ENCODE results near the gene CERS4. TPM values are rescaled to one million over a fixed set of nuclear protein-coding genes. Genes with fewer than 3 reads are reported as not detected.

CERS4 gene
- total and polyA plus RNA-seq, 10 of the 15 experiments (the other 5 are each of a cell fraction or from before 2014, with no cell fraction given), result 0.34 to 62.1 (median 20.7) TPM

DNA sequence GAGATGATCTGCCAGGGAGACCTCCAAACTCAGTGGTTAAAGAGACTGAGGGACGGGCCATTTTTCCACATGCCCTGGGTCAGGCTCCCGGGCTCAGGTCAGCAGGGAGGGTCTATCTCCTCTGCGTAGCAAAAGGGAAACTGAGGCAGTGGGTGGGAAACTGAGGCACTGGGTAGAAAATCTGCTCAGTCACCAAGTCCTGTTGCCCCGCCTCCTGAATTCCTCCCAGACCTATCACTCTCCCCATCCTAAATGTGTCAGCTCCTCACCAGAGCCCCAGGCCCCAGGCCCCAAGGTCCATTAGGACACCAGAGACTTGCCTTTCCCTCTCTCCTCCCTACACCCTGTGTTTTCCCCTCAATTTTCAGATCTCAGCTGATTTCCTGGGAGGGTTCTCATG, 96.6 kb downstream of the CERS4 start:
- no peak overlapping the region for H3K27ac ChIP-seq (ENCODE audit: control insufficient read depth, insufficient read depth)
- no peaks in the 10 kb centered on the region for H4K20me1 ChIP-seq (ENCODE audit: control insufficient read depth, insufficient read depth)
- H3K9me3 ChIP-seq (replicated peaks; ENCODE audit: control insufficient read depth, insufficient read depth, low read length), result no peaks in the 10 kb centered on the region
- H3K9ac ChIP-seq (ENCODE audit: control insufficient read depth, insufficient read depth, low read length), result no peak overlapping the region
- TF ChIP-seq RUNX3 (IDR thresholded peaks at IDR 0.05; ENCODE audit: low read length), result no peak
- no peak for TF ChIP-seq ZSCAN29 (IDR thresholded peaks at IDR 0.05)
- TF ChIP-seq, protein P1, sequence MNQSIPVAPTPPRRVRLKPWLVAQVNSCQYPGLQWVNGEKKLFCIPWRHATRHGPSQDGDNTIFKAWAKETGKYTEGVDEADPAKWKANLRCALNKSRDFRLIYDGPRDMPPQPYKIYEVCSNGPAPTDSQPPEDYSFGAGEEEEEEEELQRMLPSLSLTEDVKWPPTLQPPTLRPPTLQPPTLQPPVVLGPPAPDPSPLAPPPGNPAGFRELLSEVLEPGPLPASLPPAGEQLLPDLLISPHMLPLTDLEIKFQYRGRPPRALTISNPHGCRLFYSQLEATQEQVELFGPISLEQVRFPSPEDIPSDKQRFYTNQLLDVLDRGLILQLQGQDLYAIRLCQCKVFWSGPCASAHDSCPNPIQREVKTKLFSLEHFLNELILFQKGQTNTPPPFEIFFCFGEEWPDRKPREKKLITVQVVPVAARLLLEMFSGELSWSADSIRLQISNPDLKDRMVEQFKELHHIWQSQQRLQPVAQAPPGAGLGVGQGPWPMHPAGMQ (IDR thresholded peaks at IDR 0.05; ENCODE audit: borderline replicate concordance), result no peak
- H3K4me2 ChIP-seq (ENCODE audit: control insufficient read depth, insufficient read depth), result no peak overlapping the region
- ChIA-PET POLR2A (interaction anchor here (0.6 kb wide), 1 partner anchor 298 kb away, joined by 3 read pairs; no protein-coding TSS in a partner anchor), CTCF (interaction anchor here (0.8 kb wide), 1 partner anchor 16 kb away, joined by 4 read pairs; the partner anchor contains the start of genes NDUFA7 and RPS28), SMC1A (ENCODE audit: uncharacterized antibody, unreplicated experiment) (no interaction called here), RAD21 (ENCODE audit: unreplicated experiment) (no interaction called here)
- H3K36me3 ChIP-seq (ENCODE audit: control insufficient read depth in 2 of 2, insufficient read depth in 2 of 2, low read length in 1 of 2), result peaks cover 8 to 13% of the 10 kb centered on the region in 2 experiments; a peak in 3 of 4 replicates
- peaks cover 11% of the 10 kb centered on the region for H3K4me1 ChIP-seq (ENCODE audit: control insufficient read depth, insufficient read depth, low read length)
- DNase-seq (ENCODE audit: low read depth, low spot score) (no peak), FAIRE-seq (no peak), ATAC-seq (no peak)
- H3K4me3 ChIP-seq, result no peak overlapping the region
- no peaks in the 10 kb centered on the region for H3K27me3 ChIP-seq (replicated peaks in 1 of 2; ENCODE audit: control insufficient read depth in 2 of 2, insufficient read depth in 2 of 2, low read length in 1 of 2)
- no TSS peak for BruUV-seq (replicated peaks)
- no peak overlapping the region for H2AFZ ChIP-seq (ENCODE audit: control insufficient read depth, low read depth, low read length)
- peaks cover 21% of the 10 kb centered on the region for H3K79me2 ChIP-seq (ENCODE audit: control insufficient read depth, insufficient read depth, low read length)
- in situ Hi-C loops (cut with MboI), result loop anchor here (5.0 kb wide), 1 partner anchor 33 kb away; no protein-coding TSS in a partner anchor
- intact Hi-C loops (cut with micrococcal nuclease; ENCODE audit: unreplicated experiment), result no loop called here
- WGBS (ENCODE audit: insufficient coverage, insufficient replicate concordance, low lambda C conversion rate, missing lambda C conversion rate), result 85% methylated on average over 4 of the region's 4 CpGs

DNA sequence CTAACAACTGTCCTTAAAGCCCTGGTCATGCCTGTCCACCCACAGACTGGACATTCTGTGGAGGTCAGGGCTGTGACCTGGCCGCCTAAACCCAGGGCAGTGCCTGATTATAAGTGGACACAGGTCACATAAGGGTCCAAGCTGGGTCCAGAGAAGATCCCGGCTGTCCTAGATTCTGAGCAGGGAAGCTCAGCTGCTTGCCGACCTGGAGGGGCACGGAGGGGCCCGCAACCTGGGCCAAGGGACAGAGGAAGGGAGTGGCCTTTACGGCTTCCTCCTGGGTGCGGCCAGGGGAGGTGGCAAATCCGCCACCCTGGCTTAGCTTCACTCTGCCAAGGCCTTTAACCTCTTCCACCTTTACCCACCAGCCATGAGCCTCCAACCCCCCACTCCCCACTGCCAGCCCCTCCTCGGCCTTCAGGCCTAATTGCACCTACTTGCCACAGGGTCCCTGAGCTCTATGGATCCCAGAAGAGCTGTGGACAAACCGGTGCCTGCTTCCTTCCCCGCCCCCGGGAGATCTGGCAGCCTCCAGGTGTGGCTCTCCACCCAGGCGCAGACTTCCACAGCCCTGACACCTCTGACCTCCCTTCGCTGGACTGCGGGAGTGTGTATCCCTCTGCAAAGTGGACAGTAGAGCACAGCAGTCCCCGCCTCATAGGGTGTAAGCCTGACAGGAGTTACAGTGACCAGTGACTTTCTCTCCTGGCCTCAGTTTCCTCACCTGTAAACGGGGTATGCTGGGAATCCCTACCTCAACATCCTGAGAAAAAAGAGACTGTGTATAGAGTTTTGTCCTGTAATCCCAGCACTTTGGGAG, 97.3 kb downstream of the CERS4 start:
- BruUV-seq (replicated peaks), result no TSS peak
- RAD21 ChIA-PET (ENCODE audit: unreplicated experiment), result no interaction called here
- CTCF ChIA-PET, result interaction anchor here (0.5 to 1.3 kb wide), 3 partner anchors 13 to 101 kb away, joined by 3 to 4 read pairs (median 4); partner anchors contain the start of genes NDUFA7 and RPS28
- TF ChIP-seq BMI1 (IDR thresholded peaks at IDR 0.05; ENCODE audit: borderline replicate concordance) (no peak), NKRF (conservative IDR thresholded peaks at IDR 0.05) (no peak), YBX1 (IDR thresholded peaks at IDR 0.05) (no peak), CEBPB (IDR thresholded peaks at IDR 0.05; ENCODE audit: borderline replicate concordance in 1 of 2, low read depth in 2 of 2, low read length in 2 of 2) (no peak)
- TF ChIP-seq, protein P2, sequence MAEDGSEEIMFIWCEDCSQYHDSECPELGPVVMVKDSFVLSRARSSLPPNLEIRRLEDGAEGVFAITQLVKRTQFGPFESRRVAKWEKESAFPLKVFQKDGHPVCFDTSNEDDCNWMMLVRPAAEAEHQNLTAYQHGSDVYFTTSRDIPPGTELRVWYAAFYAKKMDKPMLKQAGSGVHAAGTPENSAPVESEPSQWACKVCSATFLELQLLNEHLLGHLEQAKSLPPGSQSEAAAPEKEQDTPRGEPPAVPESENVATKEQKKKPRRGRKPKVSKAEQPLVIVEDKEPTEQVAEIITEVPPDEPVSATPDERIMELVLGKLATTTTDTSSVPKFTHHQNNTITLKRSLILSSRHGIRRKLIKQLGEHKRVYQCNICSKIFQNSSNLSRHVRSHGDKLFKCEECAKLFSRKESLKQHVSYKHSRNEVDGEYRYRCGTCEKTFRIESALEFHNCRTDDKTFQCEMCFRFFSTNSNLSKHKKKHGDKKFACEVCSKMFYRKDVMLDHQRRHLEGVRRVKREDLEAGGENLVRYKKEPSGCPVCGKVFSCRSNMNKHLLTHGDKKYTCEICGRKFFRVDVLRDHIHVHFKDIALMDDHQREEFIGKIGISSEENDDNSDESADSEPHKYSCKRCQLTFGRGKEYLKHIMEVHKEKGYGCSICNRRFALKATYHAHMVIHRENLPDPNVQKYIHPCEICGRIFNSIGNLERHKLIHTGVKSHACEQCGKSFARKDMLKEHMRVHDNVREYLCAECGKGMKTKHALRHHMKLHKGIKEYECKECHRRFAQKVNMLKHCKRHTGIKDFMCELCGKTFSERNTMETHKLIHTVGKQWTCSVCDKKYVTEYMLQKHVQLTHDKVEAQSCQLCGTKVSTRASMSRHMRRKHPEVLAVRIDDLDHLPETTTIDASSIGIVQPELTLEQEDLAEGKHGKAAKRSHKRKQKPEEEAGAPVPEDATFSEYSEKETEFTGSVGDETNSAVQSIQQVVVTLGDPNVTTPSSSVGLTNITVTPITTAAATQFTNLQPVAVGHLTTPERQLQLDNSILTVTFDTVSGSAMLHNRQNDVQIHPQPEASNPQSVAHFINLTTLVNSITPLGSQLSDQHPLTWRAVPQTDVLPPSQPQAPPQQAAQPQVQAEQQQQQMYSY (CRISPR knock-in tag; IDR thresholded peaks at IDR 0.05), result no peak

More for the DNA sequence above, 97.3 kb downstream of the CERS4 start:
- Histone ChIP-seq H3K27me3 (replicated peaks in 1 of 2; ENCODE audit: control insufficient read depth in 2 of 2, insufficient read depth in 2 of 2, low read length in 1 of 2) (no peaks in the 10 kb centered on the region), H3K36me3 (ENCODE audit: control insufficient read depth in 2 of 2, insufficient read depth in 2 of 2, low read length in 1 of 2) (peaks cover 8 to 15% of the 10 kb centered on the region in 2 experiments; a peak in 3 of 4 replicates), H3K4me3 (peak overlapping the region; percentile 91; the same call in 1 of the 2 replicates), H3K9ac (ENCODE audit: control insufficient read depth, insufficient read depth, low read length) (no peak overlapping the region; the same call in 1 of the 2 replicates), H3K4me2 (ENCODE audit: control insufficient read depth, insufficient read depth) (peak overlapping the region; percentile 100), H3K4me1 (ENCODE audit: control insufficient read depth, insufficient read depth, low read length) (peaks cover 11% of the 10 kb centered on the region), H2AFZ (ENCODE audit: control insufficient read depth, low read depth, low read length) (no peak overlapping the region), H4K20me1 (ENCODE audit: control insufficient read depth, insufficient read depth) (no peaks in the 10 kb centered on the region), H3K27ac (ENCODE audit: control insufficient read depth, insufficient read depth) (no peak overlapping the region), H3K79me2 (ENCODE audit: control insufficient read depth, insufficient read depth, low read length) (peaks cover 21% of the 10 kb centered on the region), H3K9me3 (replicated peaks; ENCODE audit: control insufficient read depth, insufficient read depth, low read length) (no peaks in the 10 kb centered on the region)
- SMC1A ChIA-PET (ENCODE audit: uncharacterized antibody, unreplicated experiment), result no interaction called here
- intact Hi-C loops (cut with micrococcal nuclease; ENCODE audit: unreplicated experiment) (no loop called here), in situ Hi-C loops (cut with MboI) (loop anchor here (5.0 kb wide), 1 partner anchor 34 kb away; no protein-coding TSS in a partner anchor)
- no peak for DNase-seq (ENCODE audit: low read depth, low spot score)
- 60% methylated on average over 17 of the region's 17 CpGs for WGBS (ENCODE audit: insufficient coverage, insufficient replicate concordance, low lambda C conversion rate, missing lambda C conversion rate)
- ATAC-seq, result no peak
- no peak for FAIRE-seq
- POLR2A ChIA-PET, result interaction anchor here (0.6 to 1.2 kb wide), 2 partner anchors 28 to 299 kb away, joined by 3 read pairs; no protein-coding TSS in a partner anchor
